Suprapubic skin (tissue), 2 donors: ENCODE results near the gene FNIP1.

Source experiments
- EP300 ChIP-seq: sonication (generic); formaldehyde crosslinking; IDR thresholded peaks from one replicate; pipeline ENCODE4 v1.6.1; 2017; ENCODE audit warnings: antibody characterized with exemption
- POLR2A ChIP-seq, 2 donors: fragments of 450-650 bp; IDR thresholded peaks; one replicate each; pipeline ENCODE4 v1.6.1; 2017; ENCODE audit warnings: antibody characterized with exemption in 2 of 2, mild to moderate bottlenecking in 2 of 2, moderate library complexity in 2 of 2

- TF ChIP-seq POLR2A (IDR thresholded peaks at IDR 0.05) (no peak), EP300 (no peak)
Observed at GRCh38 chr5:131615957-131616356, 180.9 kb downstream of the FNIP1 start.
